ENCODE data around the gene SPATS2L.

GRCh38 chr2:200471928-200472645, 165.6 kb downstream of the SPATS2L start:
- TF ChIP-seq TAF1 (IDR thresholded peaks at IDR 0.05; ENCODE audit: borderline replicate concordance, low read depth, low read length) (no peak), POLR2AphosphoS5 (IDR thresholded peaks at IDR 0.05; ENCODE audit: low read depth, low read length) (no peak)

All from GM12892 (cell line).